ENCODE measurements around the gene KLHL33.
A peak's percentile ranks its signal among the peaks of the same experiment; 100 is the strongest.

The KLHL33 gene, protein sequence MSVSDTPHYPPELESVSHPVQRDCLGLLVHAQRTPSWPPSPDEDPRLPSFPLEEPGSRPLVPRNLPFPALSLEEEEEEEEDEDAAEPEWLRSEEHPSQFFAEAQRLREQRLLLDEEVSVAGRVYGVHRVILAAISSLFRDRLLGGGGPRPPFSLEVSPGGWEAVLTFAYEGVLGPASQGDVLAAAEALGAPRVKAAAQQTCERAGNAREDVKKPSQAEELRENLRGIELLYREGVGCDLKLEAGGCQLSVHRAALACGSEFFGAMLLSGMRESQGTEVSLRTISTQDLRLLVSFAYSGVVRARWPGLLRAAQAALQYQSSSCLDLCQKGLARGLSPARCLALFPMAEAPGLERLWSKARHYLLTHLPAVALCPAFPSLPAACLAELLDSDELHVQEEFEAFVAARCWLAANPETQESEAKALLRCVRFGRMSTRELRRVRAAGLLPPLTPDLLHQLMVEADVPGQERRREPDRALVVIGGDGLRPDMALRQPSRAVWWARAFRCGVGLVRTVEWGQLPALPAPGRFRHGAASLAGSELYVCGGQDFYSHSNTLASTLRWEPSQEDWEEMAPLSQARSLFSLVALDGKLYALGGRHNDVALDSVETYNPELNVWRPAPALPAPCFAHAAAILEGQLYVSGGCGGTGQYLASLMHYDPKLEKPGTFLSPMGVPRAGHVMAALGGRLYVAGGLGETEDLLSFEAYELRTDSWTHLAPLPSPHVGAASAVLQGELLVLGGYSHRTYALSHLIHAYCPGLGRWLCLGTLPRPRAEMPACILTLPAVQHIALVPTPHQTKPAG

DNA sequence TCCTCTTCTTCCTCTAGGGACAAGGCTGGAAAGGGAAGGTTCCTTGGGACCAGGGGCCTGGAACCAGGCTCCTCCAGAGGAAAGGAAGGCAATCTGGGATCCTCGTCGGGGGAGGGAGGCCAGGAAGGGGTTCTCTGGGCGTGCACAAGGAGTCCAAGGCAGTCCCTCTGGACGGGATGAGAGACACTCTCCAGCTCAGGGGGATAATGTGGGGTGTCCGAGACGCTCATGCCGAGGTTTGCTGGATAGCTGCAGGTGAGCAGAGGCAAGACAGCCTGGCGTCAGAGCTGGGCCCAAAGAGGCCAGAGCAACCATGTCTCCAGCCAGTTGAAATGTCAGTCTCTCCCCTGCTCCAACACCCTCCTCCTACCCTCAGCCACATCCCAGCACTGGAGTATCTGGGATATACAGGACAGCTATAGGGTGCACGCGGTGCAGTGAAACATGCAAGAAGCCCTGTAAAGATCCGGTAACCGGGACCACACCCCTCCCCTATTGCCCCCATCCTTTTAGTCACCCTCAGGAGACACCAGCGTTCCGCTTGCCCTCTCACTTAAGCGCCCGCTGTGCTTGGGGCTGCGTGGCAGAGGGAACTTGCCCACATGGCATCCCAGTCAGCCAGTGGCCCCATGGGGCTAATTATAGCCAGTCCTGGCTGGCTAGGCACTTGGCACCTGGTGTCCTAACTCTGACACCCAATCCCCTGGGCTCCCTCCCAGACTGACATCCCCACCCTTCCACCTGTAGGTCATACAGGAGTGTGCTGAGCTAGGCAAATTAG lies at the start of gene KLHL33:
TSS of gene KLHL33 (minus strand) at position 585 of the 781 bp plus-strand sequence. CDS start at position 230, 355 bp downstream.
- DNase-seq = no peak

DNA sequence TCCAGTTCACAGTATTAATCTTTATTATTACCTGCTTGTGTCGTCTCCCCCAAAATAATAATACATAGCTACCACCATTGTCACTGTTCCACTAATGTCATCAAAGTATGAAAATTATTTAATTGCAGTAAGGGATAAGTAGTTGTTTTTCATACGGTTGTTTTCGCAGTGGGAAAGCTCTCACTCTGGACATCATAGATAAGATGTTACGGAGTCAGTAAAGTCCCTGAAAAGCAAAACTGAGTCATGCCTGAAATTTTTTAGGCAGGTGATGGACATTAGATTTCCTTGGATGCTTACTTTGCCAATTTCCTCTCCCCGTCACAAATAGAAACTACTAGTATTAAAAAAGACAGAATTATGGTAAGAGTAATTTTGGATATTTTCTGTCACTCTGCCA lies 46.4 kb upstream of the KLHL33 start:
- DNase-seq = no peak

DNA sequence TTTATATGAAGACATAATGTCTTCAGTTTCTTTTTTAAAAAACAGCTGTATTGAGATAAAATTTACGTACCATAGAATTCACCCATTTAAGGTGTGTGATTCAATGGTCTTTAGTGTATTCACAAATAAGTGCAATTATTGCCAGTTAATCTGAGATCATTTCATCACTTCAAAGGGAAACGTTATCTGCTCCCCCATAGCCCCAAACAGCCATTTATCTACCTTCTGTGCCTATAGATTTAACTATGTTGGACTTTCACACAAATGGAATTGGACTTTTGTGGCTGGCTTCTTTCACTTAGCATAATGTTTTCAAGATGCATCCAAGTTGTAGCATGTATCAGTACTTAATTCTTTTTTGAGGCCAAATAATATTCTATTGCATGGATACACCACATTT lies 42.9 kb upstream of the KLHL33 start:
- DNase-seq = no peak

DNA sequence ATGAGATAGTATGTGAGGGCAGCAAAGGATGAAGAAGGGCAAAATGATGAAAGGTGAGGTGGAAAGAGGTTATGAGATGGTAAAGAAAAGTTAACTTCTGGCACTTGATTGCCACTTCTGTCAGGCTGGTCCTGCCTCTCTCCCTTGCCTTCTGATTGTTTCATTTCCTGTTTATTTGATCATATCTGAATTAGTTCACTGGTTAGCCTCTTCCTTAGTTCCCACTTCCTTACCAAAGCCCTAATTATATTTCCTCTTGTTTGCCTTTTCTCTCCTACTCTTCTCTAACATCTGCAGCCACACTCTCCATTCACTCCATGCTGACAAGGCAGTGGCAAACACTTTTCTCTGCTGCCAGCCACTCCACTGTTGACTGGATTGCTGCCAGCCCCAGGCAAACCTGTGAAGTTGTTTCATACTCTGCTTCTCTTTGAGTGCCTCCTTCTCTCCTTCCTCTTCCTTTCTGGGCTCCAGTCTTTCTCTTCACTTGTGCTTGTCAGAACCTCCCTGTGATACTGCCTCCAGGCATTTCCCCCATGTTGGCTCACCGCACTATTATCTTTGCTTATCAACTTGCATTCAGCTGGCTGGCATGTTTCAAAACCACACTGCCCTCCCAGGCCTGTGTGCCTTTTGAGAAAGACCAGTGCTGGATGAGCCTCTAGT lies 41.4 kb upstream of the KLHL33 start:
- peak; percentile 11 for DNase-seq

DNA sequence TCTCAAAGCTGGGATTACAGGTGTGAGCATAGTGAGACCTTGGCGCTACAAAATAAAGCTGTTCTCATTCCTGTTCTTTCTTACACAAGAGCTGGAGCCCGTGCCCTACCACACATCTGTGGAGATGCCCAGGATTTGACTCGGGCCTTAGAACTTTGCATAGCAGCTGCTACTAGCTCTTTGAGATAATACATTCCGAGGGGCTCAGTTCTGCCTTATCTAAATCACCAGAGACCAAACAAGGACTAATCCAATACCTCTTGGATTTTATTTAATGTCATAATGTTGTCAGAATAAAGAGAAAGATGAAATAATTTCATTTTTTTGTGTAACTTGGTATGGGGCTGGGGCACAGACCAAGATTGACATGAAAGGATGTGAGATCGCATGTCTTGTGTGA lies 40.8 kb upstream of the KLHL33 start:
- no peak for DNase-seq

DNA sequence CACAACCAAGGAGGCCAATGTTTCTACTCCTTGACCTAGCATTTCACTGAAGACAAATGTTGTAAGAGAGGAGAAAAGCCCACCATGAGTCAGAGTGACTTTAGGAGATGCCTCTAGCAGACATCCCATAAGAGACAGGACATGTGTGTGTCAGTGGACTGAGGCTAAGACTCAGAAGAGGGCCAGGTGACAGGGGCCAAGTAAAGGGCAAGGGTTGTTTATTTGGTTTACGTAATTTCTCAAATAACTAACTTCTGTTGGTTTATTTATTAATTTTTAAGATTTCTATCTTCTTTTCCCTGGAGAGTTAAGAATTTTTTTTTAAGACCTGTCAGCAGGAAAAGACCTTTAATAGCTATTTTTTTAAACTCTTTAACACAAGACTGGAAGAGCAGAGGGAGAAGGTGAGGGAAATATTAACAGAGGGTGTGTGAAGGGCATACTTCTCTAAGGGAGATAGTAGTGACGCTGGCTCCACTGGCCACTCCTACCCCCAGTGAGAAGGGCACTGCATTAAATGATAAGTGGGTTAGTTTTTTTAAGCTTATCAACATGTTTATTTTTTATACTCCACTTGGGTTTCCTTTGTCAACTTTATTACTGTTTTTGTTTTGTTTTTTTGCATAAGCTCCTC lies 36.7 kb upstream of the KLHL33 start:
- DNase-seq = no peak

DNA sequence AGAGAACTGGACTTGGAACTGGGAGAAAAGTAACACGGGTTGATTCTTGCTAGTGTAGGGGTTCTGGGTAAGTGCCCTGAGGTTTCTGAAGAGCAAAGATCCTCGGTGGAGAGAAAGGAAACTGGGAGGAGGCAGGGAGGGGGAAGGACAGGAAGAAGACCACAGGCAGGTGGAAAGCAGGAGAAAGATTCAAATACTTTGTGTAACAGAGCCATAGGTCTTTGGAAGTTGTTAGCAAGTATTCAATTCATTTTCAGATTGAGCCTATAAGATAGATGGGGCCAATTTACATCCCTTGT lies 34.6 kb upstream of the KLHL33 start:
- no peak for DNase-seq

DNA sequence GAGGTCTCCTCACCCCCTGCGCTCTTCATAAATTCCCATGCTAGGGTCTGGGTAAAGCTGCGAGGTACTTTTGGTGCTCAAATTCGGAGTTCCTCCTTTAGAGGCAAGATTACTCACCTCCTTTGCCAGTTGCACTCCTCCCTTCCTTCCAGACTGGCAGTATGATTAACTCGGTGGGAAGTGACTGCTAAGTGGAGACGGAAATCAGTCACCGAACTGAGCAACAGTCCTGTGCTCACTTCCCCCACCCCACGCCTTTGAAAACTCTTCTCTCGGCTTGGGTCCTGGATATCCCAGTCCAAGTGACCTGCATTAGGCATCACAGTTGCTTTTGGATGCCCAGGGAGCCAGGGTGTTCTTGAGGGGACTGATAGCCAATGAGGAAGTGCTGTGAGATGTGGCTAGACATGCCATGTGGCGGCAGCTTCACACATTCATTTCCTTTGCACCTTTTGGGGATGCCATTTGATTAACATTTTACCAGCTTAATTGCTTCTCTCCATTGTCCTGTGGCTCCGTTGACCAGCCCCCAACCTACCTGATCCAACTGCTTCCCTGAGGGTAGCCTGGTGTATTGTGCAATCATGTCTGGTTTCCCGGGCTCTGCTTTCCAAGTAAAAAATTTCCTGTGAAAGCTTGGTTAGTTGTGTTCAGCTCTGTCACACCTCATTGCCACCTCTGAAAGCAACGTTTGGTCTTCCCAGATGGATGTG lies 34.1 kb upstream of the KLHL33 start:
- peak; percentile 19 for DNase-seq

DNA sequence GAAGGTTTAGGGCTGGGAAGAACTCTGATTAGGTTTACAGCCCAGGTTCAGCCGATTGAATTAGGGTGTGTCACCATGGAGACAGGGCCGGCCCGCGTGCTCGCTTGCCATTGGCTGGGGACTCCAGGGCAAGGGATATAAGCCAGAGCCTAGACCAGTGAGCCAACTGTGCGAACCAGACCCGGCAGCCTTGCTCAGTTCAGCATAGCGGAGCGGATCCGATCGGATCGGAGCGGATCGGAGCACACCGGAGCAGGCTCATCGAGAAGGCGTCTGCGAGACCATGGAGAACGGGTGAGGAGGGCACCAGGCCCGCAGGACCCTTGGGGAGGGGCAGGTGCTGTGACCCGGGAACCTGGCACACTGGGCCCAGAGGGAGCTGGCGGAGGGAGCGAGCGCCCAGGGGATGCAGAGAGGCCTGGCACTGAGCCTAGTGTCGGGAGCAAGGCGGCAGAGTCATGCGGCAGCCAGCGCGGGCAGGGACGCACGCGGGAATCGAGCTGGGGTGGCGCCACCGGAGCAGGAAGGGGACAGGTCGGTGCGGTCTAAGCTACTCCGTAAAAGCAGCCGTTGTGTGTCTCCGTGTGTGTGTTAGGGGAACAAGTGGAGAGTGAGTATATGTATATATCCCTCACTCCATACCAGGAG lies 33.4 kb upstream of the KLHL33 start, which contains the start of gene PNP:
TSS of gene PNP (plus strand) at position 165 of the 648 bp plus-strand sequence. CDS start at position 284, 119 bp downstream.
- peak; percentile 85 for DNase-seq

DNA sequence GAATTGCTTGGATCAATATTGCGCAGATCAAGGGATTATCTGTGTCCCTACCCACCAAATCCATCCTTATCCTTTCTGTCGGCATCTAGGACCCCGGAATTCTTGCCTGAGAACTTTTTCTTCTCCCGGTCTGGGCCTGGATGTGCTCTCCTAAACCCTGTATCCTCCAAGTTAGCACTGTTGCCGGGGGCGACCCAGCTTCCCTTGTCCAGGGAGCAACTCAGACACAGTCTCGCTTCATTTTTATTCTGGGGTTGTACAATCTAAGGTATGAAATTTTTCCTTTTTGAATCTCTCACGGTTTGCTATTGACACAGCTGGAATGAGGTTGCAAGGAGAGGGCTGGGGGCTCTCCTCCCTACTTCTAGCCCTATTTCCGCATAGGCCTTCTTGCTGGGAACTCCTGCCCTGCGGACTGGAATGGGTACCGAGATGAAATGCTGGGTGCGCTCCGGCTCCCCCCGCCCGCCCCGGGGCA lies 32.8 kb upstream of the KLHL33 start:
- DNase-seq = no peak

DNA sequence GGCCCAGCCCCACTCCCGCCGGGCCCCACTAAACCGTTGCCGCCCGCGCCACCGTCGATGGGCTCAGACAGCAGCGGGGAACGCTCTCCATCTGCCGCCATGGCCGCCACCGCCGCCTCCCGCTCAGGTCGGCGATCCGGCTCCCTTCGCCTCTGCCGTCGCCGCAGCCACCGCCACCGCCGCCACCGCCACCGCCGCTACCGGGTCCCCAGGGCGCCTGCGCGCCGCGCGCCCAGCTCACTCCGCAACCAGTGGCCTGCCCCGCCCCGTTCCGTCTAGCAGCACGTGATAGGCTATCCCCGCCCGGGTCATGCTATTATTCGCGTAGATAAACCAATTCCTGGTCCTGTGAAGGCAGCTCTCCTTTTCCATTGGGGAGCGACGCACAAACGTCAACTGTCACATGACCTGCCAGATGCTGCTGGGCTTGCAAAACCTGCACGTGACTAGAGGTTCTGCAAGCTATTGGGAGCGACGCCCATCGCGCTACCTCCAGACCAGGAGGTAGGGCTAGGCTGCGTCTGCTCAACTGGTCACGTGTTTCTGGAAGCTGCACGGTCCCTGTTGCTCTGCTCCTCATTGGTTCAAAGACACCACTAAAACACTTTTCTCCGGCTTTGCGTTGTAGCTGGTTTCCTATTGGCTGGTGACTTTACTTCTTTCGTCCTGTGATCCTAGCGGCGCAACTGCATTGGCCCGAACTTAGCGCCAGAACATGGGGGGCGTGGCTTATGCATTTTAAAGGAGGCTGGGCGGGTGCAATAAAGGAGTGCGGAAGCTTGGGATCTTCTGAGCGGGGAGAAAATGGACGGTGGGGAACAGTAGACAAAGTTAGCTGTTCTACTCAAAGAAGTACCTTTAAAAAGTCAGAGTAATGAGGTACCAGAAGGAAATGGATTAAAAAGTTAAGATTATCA lies 25.5 kb upstream of the KLHL33 start, which contains the start of gene PIP4P1:
TSS of gene PIP4P1 (minus strand) at position 210 of the 917 bp plus-strand sequence. CDS start at position 101, 109 bp downstream.
- DNase-seq = peak; percentile 100

DNA sequence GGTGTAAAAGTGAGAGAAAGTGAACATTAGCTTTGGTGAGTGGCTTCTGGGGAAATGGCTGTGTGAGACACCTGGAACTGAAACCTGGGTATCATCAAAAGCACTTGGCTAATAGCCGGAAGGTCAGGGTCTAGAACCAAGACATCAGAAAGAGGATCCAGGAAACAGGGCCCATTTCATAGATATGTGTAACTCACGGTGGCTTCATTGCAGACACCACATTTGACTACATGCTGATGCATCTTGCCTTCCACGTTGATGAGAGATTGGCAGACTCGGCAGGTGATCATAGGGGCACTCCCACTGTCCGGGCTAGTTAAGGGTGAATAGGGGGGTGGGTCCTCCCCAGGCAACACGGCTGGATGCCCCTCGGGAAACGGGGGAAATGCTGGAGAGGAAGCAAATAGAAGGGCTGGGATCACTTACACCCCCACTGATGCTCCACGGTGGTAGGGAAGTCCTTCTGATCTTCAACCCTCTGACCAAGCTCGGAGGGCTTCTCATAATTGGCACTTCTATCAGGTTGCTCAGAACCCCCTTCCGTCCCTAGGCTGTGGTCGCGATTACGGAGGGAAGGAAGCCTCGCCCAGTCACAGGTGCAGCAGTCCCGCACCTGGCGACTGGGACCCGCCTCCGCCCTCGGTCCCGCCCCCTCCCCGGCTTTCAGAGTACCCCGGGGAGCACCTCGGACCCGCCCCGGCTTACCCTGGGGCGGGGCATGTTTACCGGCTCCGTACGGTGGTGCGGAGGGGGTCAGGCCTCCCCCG lies 24.7 kb upstream of the KLHL33 start:
- DNase-seq = no peak

DNA sequence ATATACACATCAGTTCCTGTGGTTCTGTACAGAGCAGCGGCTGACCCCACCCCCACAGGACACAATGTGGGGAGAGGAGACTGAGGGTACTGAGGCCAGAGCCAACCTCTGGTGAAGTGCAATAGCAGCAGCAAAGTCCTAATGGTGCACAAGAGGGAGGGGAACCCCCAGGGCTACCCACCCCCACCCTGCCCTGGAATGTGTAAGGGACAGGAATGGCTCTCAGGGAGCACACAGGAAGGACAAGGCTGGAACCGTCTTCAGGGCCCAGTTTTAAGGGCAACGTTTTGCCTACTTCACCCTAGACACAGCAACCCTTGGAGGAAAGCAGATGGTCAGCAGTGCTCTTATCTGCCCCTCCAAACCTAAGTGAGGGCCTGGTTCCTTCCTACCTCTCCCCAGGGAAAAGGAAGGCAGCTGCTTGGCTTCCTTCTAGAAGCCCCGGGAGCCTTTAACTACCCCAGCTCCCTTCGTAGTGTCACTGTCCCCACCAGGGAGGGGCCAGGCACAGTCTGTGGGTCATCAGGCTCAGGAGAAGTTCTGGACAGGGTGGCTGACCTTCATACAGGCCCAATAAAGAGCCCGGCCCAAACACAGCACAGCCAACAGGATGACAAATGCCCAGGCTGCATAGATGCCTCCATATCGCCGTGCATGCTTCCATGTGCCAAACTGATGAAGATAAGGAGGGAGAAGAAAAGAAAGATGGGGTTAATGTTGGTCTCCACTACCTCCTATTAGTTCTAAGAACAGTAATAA lies 22.2 kb upstream of the KLHL33 start:
- no peak for DNase-seq

DNA sequence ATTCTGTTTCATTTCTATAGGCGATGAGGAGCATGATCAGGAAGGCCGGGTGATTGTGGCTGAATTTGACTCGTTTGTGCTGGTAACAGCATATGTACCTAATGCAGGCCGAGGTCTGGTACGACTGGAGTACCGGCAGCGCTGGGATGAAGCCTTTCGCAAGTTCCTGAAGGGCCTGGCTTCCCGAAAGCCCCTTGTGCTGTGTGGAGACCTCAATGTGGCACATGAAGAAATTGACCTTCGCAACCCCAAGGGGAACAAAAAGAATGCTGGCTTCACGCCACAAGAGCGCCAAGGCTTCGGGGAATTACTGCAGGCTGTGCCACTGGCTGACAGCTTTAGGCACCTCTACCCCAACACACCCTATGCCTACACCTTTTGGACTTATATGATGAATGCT lies 21.0 kb upstream of the KLHL33 start:
- no peak for DNase-seq

DNA sequence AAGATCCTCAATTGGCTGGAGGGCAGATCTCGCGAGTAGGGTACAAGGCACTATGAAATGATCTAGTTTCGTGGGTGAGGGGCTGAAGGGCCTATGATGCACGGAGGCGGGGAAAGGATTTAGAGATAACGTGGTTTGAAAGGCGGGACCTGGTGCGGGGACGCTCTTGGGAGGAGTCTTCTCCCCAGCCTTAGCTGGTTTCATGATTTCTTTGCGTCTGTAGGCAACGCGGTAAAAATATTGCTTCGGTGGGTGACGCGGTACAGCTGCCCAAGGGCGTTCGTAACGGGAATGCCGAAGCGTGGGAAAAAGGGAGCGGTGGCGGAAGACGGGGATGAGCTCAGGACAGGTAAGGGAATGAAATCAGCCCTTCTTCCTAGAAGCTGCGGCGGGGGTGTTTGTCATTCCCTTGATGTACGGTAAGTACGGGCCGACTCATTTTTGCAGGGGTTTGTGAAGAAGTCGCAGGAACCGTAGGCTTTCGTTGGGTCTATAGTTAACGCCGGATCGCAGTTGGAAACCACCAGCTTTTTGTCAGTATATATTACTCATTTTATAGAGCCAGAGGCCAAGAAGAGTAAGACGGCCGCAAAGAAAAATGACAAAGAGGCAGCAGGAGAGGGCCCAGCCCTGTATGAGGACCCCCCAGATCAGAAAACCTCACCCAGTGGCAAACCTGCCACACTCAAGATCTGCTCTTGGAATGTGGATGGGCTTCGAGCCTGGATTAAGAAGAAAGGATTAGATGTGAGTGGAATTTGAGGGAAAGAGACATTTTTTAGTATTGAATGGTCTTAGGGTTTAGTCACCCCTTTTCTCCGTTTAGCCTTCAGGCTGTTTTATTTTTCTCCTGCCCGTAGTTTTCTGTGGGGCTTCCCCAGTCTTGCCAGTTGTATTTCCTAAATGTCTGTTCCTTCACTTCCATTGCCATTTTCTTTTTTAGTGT lies 19.7 kb upstream of the KLHL33 start:
- no peak for DNase-seq

DNA sequence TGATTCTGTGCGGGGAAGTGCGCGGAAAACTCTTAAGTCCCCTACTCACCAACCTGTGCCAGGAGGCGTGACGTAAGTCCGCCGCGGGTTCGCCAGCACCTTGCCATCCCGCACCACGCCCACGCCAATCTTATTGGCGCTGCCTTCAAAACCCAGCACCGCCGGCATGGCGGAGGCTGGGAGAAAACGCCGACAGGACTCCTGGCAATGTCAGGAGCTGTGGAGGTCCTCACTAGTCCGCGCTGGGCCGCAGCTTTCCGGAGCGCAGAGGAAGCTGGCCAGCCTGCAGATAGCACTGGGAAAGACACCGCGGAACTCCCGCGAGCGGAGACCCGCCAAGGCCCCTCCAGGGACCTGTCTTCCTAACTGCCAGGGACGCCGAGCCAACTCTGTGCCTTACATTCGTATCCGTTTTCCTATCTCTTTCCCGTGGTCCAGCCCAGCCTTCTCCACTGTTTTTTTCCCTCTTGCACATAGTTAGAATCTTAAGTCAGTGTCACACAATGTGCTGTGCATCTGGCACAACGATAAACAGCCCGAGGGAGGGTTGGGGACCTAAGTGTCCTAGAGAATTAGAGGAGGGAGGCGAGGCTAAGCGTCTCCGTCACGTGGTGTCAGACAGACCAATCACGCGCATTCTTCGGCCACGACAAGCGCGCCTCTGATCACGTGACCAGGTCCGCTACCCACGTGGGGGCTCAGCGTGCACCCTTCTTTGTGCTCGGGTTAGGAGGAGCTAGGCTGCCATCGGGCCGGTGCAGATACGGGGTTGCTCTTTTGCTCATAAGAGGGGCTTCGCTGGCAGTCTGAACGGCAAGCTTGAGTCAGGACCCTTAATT lies 18.8 kb upstream of the KLHL33 start, which contains the start of the genes APEX1 and OSGEP:
TSS of gene APEX1 (plus strand) at position 711 of the 839 bp plus-strand sequence. CDS start 420 bp downstream, outside the sequence.
TSS of gene OSGEP (minus strand) at position 297 of the 839 bp plus-strand sequence. CDS start at position 168, 129 bp downstream.
- peak; percentile 99 for DNase-seq
